Renal cortex interstitium (tissue), 11 donors: ENCODE measurements around the gene CDK7. TPM values are rescaled to one million over a fixed set of nuclear protein-coding genes. Genes with fewer than 3 reads are reported as not detected.

ENCODE experiments used
- DNase-seq, 11 donors: peaks; one replicate each; pipeline ENCODE4 v3.0.0-alpha.2; 2013; ENCODE audit warnings: low read depth in 9 of 11, low spot score in 4 of 11; ENCODE audit errors: extremely low read depth in 1 of 11
- polyA plus RNA-seq, 3 donors: library from polyadenylated mRNA; unstranded; fragments of 120-200 nt; gene quantifications; one replicate each; pipeline ENCODE4 v1.2.1, GENCODE V29; 2013; ENCODE audit not compliant: insufficient read length in 3 of 3

Gene CDK7
- polyA plus RNA-seq, 3 donors, result 39.4 to 48.7 (median 42.2) TPM

GRCh38 chr5:69275563-69275962 lies 40.9 kb downstream of the CDK7 start:
- no peak for DNase-seq

GRCh38 chr5:69276422-69277174 lies 41.9 kb downstream of the CDK7 start:
- peak in 1 of 11 donors; percentile 5 for DNase-seq

- DNase-seq, result no peak
These were observed 44.8 kb downstream of the CDK7 start for GRCh38 chr5:69279517-69279916.

- DNase-seq, result no peak
These were observed 46.4 kb downstream of the CDK7 start for GRCh38 chr5:69281114-69281513.

GRCh38 chr5:69284203-69284602 lies 49.5 kb downstream of the CDK7 start:
- DNase-seq, result no peak

GRCh38 chr5:69285448-69286116 lies 50.9 kb downstream of the CDK7 start:
- DNase-seq, result no peak

GRCh38 chr5:69288069-69288468 lies 53.4 kb downstream of the CDK7 start:
- no peak for DNase-seq

GRCh38 chr5:69288688-69289087 lies 54.0 kb downstream of the CDK7 start:
- no peak for DNase-seq

- DNase-seq, result no peak
These were observed 57.6 kb downstream of the CDK7 start for GRCh38 chr5:69292306-69292705.

GRCh38 chr5:69293882-69294281 lies 59.2 kb downstream of the CDK7 start:
- DNase-seq, result no peak

GRCh38 chr5:69295088-69295754 lies 60.5 kb downstream of the CDK7 start:
- DNase-seq, result no peak

- no peak for DNase-seq
These were observed 64.9 kb downstream of the CDK7 start for GRCh38 chr5:69299625-69300024.

GRCh38 chr5:69300537-69301203 lies 66.0 kb downstream of the CDK7 start:
- DNase-seq, result peak in 5 of 11 donors; percentile 3 to 32 (median 7)

- DNase-seq, result no peak
These were observed 70.8 kb downstream of the CDK7 start for GRCh38 chr5:69305512-69305911.

- DNase-seq, result no peak
These were observed 73.4 kb downstream of the CDK7 start for GRCh38 chr5:69308046-69308553.

- no peak for DNase-seq
These were observed 74.7 kb downstream of the CDK7 start for GRCh38 chr5:69309380-69309779.

- DNase-seq, result no peak
These were observed 77.9 kb downstream of the CDK7 start for GRCh38 chr5:69312459-69313160.

- no peak for DNase-seq
These were observed 78.7 kb downstream of the CDK7 start for GRCh38 chr5:69313428-69313827.

GRCh38 chr5:69315972-69316371 lies 81.3 kb downstream of the CDK7 start:
- DNase-seq, result no peak
